Liver (tissue), 9 donors: ENCODE measurements around the gene FAM170B. TPM values are rescaled to one million over a fixed set of nuclear protein-coding genes. Genes with fewer than 3 reads are reported as not detected.

Source experiments
- DNase-seq: peaks from one replicate; pipeline ENCODE4 v3.0.0-alpha.2; 2017; ENCODE audit warnings: low spot score
- H3K27ac ChIP-seq, 2 donors: one replicate each; pipeline ENCODE4 v1.7.0; 2013; ENCODE audit warnings: inconsistent platforms in 2 of 2, low read length in 2 of 2, control low read depth in 1 of 2, low read depth in 1 of 2, mild to moderate bottlenecking in 1 of 2
- H3K27me3 ChIP-seq, 4 donors: one replicate each; pipeline versions ENCODE4 v1.6.1 to v1.7.0; 2013; ENCODE audit warnings: low read length in 3 of 4, inconsistent platforms in 1 of 4, mild to moderate bottlenecking in 1 of 4, moderate library complexity in 1 of 4; ENCODE audit not compliant: control insufficient read depth in 4 of 4, insufficient read depth in 4 of 4
- H3K36me3 ChIP-seq, 4 donors: one replicate each; pipeline versions ENCODE4 v1.6.1 to v1.7.0; 2013; ENCODE audit warnings: low read length in 3 of 4, mild to moderate bottlenecking in 3 of 4, low read depth in 1 of 4, moderate library complexity in 1 of 4; ENCODE audit not compliant: control insufficient read depth in 4 of 4, insufficient read depth in 3 of 4
- H3K4me1 ChIP-seq, 4 donors: one replicate each; pipeline versions ENCODE4 v1.6.1 to v1.7.0; 2013; ENCODE audit warnings: low read length in 3 of 4, mild to moderate bottlenecking in 3 of 4, moderate library complexity in 1 of 4; ENCODE audit not compliant: control insufficient read depth in 4 of 4, insufficient read depth in 4 of 4
- H3K4me3 ChIP-seq, 3 donors: one replicate each; pipeline versions ENCODE4 v1.6.1 to v1.7.0; 2013; ENCODE audit warnings: low read length in 3 of 3, control low read depth in 1 of 3, low read depth in 1 of 3, mild to moderate bottlenecking in 1 of 3
- H3K9ac ChIP-seq, 2 donors: one replicate each; pipeline ENCODE4 v1.7.0; 2013; ENCODE audit warnings: low read length in 2 of 2, mild to moderate bottlenecking in 2 of 2, moderate library complexity in 2 of 2, control low read depth in 1 of 2, low read depth in 1 of 2
- H3K9me3 ChIP-seq, 4 donors: one replicate each; pipeline versions ENCODE4 v1.6.1 to v1.7.0; 2013; ENCODE audit warnings: low read length in 3 of 4; ENCODE audit not compliant: control insufficient read depth in 4 of 4
- EGR1 ChIP-seq, 2 donors: IDR thresholded peaks; 2 replicates each; pipeline ENCODE4 v1.6.1; 2016 to 2018; ENCODE audit warnings: antibody characterized with exemption in 2 of 2, low read depth in 2 of 2
- FOXA1 ChIP-seq: IDR thresholded peaks from 2 replicates; pipeline ENCODE4 v1.6.1; 2016; ENCODE audit warnings: antibody characterized with exemption
- GABPA ChIP-seq, 2 donors: IDR thresholded peaks in 1 of 2; conservative IDR thresholded peaks in 1 of 2; 2 replicates each; pipeline ENCODE4 v1.6.1; 2016; ENCODE audit warnings: antibody characterized with exemption in 2 of 2, mild to moderate bottlenecking in 1 of 2, moderate library complexity in 1 of 2
- HNF4A ChIP-seq, 2 donors: conservative IDR thresholded peaks; 2 replicates each; pipeline ENCODE4 v1.6.1; 2016; ENCODE audit warnings: antibody characterized with exemption in 2 of 2, mild to moderate bottlenecking in 2 of 2
- HNF4G ChIP-seq: IDR thresholded peaks from 2 replicates; pipeline ENCODE4 v1.6.1; 2016; ENCODE audit warnings: antibody characterized with exemption
- JUND ChIP-seq, 2 donors: IDR thresholded peaks; 2 replicates each; pipeline ENCODE4 v1.6.1; 2016; ENCODE audit warnings: antibody characterized with exemption in 2 of 2
- RAD21 ChIP-seq, 2 donors: IDR thresholded peaks; 2 replicates each; pipeline ENCODE4 v1.6.1; 2016; ENCODE audit warnings: antibody characterized with exemption in 2 of 2, mild to moderate bottlenecking in 2 of 2
- RXRA ChIP-seq, 2 donors: IDR thresholded peaks; 2 replicates each; pipeline ENCODE4 v1.6.1; 2017 to 2018; ENCODE audit warnings: antibody characterized with exemption in 2 of 2, mild to moderate bottlenecking in 1 of 2
- SP1 ChIP-seq: IDR thresholded peaks from 2 replicates; pipeline ENCODE4 v1.6.1; 2018; ENCODE audit warnings: antibody characterized with exemption, mild to moderate bottlenecking
- TAF1 ChIP-seq: conservative IDR thresholded peaks from 2 replicates; pipeline ENCODE4 v1.6.1; 2016; ENCODE audit warnings: antibody characterized with exemption, mild to moderate bottlenecking
- YY1 ChIP-seq: IDR thresholded peaks from 2 replicates; pipeline ENCODE4 v1.6.1; 2016; ENCODE audit warnings: antibody characterized with exemption, mild to moderate bottlenecking
- WGBS: extraction: QIAGEN DNeasy Blood & Tissue Kit; methylation state at CpG from one replicate; pipeline ENCODE4 v1.1.7; 2013; 5-methylcytosine and 5-hydroxymethylcytosine counted together
- polyA plus RNA-seq, 2 donors: library from polyadenylated mRNA; stranded (reverse) in 1 of 2; unstranded in 1 of 2; fragments of 200-250 nt in 1 of 2; fragments of >200 nt in 1 of 2; fragmentation: Nextera tagmentation in 1 of 2; extraction: Ambion mirVana in 1 of 2; gene quantifications; one replicate each; pipeline versions ENCODE4 v1.2.1 to v1.2.3, GENCODE V29; 2013 to 2015
- total RNA-seq, 2 donors: library from RNA; depleted of rRNA; stranded (reverse); fragments of >200 nt; gene quantifications; one replicate each; pipeline ENCODE4 v1.2.3, GENCODE V29; 2014
- TF ChIP-seq, protein P1 (sequence below): IDR thresholded peaks from 2 replicates; pipeline ENCODE4 v1.6.1; 2016; ENCODE audit warnings: antibody characterized with exemption
- TF ChIP-seq, protein P2 (sequence below): fragments of 150-350 bp; IDR thresholded peaks from 2 replicates; pipeline ENCODE4 v1.5.1; 2017; ENCODE audit warnings: improper control_type of control experiment, low read depth, low read length; ENCODE audit not compliant: missing input control
- TF ChIP-seq, protein P3 (sequence below): IDR thresholded peaks from 2 replicates; pipeline ENCODE4 v1.6.1; 2016; ENCODE audit warnings: antibody characterized with exemption
- TF ChIP-seq, protein P4 (sequence below): IDR thresholded peaks from 2 replicates; pipeline ENCODE4 v1.6.1; 2016; ENCODE audit warnings: antibody characterized with exemption, mild to moderate bottlenecking
- TF ChIP-seq, protein P5 (sequence below): IDR thresholded peaks from 2 replicates; pipeline ENCODE4 v1.6.1; 2016; ENCODE audit warnings: antibody characterized with exemption
- donor health status: healthy.
- donor health status: healthy.
- donor health status: healthy.
- donor health status: healthy.
- donor health status: healthy.

The FAM170B gene
- total and polyA plus RNA-seq, 4 donors: not detected

DNA sequence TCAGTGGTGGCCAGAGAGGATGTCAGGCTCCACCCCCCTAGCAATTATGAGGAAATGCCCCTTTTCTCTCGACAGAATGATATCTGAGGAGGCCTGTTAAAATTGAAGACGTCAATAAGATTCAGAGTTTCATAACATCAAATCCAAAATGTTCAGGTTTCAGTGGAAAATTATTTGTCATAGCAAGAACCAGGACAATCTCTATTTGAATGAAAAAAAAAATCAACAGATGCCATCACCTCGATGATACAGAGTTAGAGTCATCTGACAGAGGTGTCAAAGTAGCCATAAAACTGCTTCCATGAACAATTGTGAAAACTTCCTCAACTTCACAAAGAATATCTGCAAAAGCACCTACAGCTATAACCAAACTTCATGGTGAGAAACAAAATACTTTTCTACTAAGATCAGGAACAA is 46.6 kb upstream of the FAM170B start:
- 31% methylated on average over 3 of the region's 3 CpGs for WGBS

More for the DNA sequence above, 46.6 kb upstream of the FAM170B start:
- Histone ChIP-seq H3K9me3 (no peaks in the 10 kb centered on the region), H3K9ac (no peak overlapping the region), H3K4me3 (no peak overlapping the region), H3K36me3 (no peaks in the 10 kb centered on the region), H3K4me1 (no peaks in the 10 kb centered on the region), H3K27me3 (no peaks in the 10 kb centered on the region), H3K27ac (no peak overlapping the region)
- DNase-seq: no peak
- TF ChIP-seq, protein P1, sequence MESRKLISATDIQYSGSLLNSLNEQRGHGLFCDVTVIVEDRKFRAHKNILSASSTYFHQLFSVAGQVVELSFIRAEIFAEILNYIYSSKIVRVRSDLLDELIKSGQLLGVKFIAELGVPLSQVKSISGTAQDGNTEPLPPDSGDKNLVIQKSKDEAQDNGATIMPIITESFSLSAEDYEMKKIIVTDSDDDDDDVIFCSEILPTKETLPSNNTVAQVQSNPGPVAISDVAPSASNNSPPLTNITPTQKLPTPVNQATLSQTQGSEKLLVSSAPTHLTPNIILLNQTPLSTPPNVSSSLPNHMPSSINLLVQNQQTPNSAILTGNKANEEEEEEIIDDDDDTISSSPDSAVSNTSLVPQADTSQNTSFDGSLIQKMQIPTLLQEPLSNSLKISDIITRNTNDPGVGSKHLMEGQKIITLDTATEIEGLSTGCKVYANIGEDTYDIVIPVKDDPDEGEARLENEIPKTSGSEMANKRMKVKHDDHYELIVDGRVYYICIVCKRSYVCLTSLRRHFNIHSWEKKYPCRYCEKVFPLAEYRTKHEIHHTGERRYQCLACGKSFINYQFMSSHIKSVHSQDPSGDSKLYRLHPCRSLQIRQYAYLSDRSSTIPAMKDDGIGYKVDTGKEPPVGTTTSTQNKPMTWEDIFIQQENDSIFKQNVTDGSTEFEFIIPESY: no peak
- TF ChIP-seq, protein P2, sequence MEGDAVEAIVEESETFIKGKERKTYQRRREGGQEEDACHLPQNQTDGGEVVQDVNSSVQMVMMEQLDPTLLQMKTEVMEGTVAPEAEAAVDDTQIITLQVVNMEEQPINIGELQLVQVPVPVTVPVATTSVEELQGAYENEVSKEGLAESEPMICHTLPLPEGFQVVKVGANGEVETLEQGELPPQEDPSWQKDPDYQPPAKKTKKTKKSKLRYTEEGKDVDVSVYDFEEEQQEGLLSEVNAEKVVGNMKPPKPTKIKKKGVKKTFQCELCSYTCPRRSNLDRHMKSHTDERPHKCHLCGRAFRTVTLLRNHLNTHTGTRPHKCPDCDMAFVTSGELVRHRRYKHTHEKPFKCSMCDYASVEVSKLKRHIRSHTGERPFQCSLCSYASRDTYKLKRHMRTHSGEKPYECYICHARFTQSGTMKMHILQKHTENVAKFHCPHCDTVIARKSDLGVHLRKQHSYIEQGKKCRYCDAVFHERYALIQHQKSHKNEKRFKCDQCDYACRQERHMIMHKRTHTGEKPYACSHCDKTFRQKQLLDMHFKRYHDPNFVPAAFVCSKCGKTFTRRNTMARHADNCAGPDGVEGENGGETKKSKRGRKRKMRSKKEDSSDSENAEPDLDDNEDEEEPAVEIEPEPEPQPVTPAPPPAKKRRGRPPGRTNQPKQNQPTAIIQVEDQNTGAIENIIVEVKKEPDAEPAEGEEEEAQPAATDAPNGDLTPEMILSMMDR: no peak
- TF ChIP-seq, protein P3, sequence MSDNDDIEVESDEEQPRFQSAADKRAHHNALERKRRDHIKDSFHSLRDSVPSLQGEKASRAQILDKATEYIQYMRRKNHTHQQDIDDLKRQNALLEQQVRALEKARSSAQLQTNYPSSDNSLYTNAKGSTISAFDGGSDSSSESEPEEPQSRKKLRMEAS: no peak
- TF ChIP-seq FOXA1: no peak
- no peak for TF ChIP-seq YY1
- TF ChIP-seq HNF4A (conservative IDR thresholded peaks at IDR 0.05): no peak
- TF ChIP-seq GABPA (IDR thresholded peaks at IDR 0.05 in 1 of 2, conservative IDR thresholded peaks at IDR 0.05 in 1 of 2): no peak
- TF ChIP-seq JUND (IDR thresholded peaks at IDR 0.05): no peak
- no peak for TF ChIP-seq RAD21 (IDR thresholded peaks at IDR 0.05)
- no peak for TF ChIP-seq SP1
- TF ChIP-seq HNF4G: no peak
- TF ChIP-seq, protein P4, sequence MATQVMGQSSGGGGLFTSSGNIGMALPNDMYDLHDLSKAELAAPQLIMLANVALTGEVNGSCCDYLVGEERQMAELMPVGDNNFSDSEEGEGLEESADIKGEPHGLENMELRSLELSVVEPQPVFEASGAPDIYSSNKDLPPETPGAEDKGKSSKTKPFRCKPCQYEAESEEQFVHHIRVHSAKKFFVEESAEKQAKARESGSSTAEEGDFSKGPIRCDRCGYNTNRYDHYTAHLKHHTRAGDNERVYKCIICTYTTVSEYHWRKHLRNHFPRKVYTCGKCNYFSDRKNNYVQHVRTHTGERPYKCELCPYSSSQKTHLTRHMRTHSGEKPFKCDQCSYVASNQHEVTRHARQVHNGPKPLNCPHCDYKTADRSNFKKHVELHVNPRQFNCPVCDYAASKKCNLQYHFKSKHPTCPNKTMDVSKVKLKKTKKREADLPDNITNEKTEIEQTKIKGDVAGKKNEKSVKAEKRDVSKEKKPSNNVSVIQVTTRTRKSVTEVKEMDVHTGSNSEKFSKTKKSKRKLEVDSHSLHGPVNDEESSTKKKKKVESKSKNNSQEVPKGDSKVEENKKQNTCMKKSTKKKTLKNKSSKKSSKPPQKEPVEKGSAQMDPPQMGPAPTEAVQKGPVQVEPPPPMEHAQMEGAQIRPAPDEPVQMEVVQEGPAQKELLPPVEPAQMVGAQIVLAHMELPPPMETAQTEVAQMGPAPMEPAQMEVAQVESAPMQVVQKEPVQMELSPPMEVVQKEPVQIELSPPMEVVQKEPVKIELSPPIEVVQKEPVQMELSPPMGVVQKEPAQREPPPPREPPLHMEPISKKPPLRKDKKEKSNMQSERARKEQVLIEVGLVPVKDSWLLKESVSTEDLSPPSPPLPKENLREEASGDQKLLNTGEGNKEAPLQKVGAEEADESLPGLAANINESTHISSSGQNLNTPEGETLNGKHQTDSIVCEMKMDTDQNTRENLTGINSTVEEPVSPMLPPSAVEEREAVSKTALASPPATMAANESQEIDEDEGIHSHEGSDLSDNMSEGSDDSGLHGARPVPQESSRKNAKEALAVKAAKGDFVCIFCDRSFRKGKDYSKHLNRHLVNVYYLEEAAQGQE: no peak
- TF ChIP-seq RXRA (IDR thresholded peaks at IDR 0.05): no peak
- no peak for TF ChIP-seq EGR1 (IDR thresholded peaks at IDR 0.05; ENCODE audit: low read depth in 2 of 2)
- TF ChIP-seq TAF1: no peak
- TF ChIP-seq, protein P5, sequence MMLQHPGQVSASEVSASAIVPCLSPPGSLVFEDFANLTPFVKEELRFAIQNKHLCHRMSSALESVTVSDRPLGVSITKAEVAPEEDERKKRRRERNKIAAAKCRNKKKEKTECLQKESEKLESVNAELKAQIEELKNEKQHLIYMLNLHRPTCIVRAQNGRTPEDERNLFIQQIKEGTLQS: no peak
